ENCODE results near the gene STAT5A.

Gene STAT5A

DNA sequence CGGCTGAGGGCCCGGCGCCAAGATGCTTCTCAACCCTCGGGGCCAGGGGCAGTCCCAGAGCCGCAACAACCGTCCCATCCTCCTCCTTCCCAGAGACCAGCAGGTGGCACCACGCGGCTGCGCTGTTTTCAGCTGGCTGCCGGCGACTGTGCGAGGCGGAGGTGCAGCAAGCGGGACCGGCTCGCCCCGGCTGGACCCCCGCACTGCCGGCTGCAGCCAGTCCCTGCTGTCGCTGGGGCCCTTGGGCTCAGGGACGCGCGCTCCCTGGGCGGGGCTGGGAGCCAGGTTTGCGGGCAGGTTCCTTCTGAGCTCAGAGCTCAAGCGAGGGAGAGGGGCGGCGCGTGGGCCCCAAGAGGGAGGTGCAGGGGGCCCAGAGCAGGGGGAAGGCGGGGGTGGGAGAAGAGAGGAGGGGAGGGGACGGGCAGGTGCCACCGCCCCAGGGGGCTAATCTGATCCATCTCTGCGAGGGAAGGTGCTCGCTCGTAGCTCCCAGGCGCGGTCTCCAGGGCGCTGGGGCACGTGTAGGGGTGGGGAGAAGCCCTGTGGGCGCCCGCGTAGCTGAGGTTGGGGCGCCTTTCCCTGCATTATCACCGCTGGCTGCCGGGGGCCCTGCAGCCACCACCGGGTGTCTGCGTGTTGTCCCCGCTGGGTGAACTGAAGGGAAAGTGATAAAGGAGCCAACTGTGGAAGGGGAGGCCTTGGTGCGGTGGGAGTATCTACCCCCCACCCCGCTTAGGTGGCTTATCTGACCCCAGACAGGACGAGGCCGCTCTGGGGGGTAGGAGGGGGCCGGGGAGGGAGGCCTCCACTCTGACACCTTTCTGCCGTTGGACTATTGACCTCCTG, 24.2 kb downstream of the STAT5A start:
- Histone ChIP-seq H2AFZ (ENCODE audit: low read depth, low read length) (peak overlapping the region; percentile 78; the same call in 1 of the 2 replicates), H3K27ac (ENCODE audit: low read length) (no peak overlapping the region), H4K20me1 (ENCODE audit: insufficient read depth, low read length) (peaks cover 8% of the 10 kb centered on the region; the same call in 1 of the 2 replicates), H3K36me3 (ENCODE audit: insufficient read depth, low read length) (peaks cover 22% of the 10 kb centered on the region; the same call in 1 of the 2 replicates), H3K27me3 (ENCODE audit: insufficient read depth, low read length, poor library complexity) (no peaks in the 10 kb centered on the region), H3K4me2 (ENCODE audit: insufficient read depth, low read length) (peak overlapping the region; percentile 91), H3K79me2 (ENCODE audit: insufficient read depth, low read length) (no peaks in the 10 kb centered on the region), H3K4me3 (ENCODE audit: low read depth in 1 of 2, low read length in 2 of 2) (peak overlapping the region in 1 of 2 experiments; percentile 56; a peak in 3 of 4 replicates), H3K4me1 (ENCODE audit: insufficient read depth, low read length) (peaks cover 17% of the 10 kb centered on the region), H3K9ac (ENCODE audit: low read depth, low read length) (peak overlapping the region; percentile 36), H3K9me3 (ENCODE audit: insufficient read depth, low read length, severe bottlenecking) (no peaks in the 10 kb centered on the region)
- peak; percentile 87 for ATAC-seq (ENCODE audit: insufficient read depth, low read depth)
- peak; percentile 82 for DNase-seq
- TF ChIP-seq EZH2 (IDR thresholded peaks at IDR 0.05; ENCODE audit: borderline replicate concordance, low read depth, low read length, severe bottlenecking), result no peak
- TF ChIP-seq, protein P1, sequence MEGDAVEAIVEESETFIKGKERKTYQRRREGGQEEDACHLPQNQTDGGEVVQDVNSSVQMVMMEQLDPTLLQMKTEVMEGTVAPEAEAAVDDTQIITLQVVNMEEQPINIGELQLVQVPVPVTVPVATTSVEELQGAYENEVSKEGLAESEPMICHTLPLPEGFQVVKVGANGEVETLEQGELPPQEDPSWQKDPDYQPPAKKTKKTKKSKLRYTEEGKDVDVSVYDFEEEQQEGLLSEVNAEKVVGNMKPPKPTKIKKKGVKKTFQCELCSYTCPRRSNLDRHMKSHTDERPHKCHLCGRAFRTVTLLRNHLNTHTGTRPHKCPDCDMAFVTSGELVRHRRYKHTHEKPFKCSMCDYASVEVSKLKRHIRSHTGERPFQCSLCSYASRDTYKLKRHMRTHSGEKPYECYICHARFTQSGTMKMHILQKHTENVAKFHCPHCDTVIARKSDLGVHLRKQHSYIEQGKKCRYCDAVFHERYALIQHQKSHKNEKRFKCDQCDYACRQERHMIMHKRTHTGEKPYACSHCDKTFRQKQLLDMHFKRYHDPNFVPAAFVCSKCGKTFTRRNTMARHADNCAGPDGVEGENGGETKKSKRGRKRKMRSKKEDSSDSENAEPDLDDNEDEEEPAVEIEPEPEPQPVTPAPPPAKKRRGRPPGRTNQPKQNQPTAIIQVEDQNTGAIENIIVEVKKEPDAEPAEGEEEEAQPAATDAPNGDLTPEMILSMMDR (IDR thresholded peaks at IDR 0.05; ENCODE audit: borderline replicate concordance, extremely low read depth, low read length, poor library complexity, severe bottlenecking), result peak; percentile 89

DNA sequence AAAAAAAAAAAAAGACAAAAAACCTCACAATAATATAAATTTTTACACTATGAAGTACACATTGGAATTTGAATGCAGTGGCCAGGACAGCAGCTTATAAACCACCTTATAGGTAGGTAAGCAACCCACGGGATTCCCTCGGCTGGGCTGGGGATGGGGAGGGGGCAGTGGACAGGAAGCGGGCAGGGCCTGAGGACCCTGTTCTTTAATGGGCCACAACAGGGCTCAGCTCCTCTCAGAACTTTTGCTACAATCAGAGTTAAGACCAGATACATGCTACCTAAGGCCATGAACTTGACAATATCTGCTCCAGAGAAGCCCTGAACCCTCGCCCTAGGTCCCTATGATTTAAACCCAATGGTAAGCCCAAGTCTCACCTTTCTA, 25.1 kb downstream of the STAT5A start:
- no peak for DNase-seq
- H3K27me3 ChIP-seq (ENCODE audit: insufficient read depth, low read length, poor library complexity), result no peaks in the 10 kb centered on the region
- H3K4me3 ChIP-seq (ENCODE audit: low read depth in 1 of 2, low read length in 2 of 2), result no peak overlapping the region
- H4K20me1 ChIP-seq (ENCODE audit: insufficient read depth, low read length), result peaks cover 8% of the 10 kb centered on the region; the same call in 1 of the 2 replicates
- H3K9ac ChIP-seq (ENCODE audit: low read depth, low read length), result no peak overlapping the region
- H3K36me3 ChIP-seq (ENCODE audit: insufficient read depth, low read length), result peaks cover 22% of the 10 kb centered on the region; the same call in 1 of the 2 replicates
- no peak overlapping the region for H3K4me2 ChIP-seq (ENCODE audit: insufficient read depth, low read length)
- no peaks in the 10 kb centered on the region for H3K79me2 ChIP-seq (ENCODE audit: insufficient read depth, low read length)
- peaks cover 17% of the 10 kb centered on the region for H3K4me1 ChIP-seq (ENCODE audit: insufficient read depth, low read length)
- no peak for ATAC-seq (ENCODE audit: insufficient read depth, low read depth)
- no peaks in the 10 kb centered on the region for H3K9me3 ChIP-seq (ENCODE audit: insufficient read depth, low read length, severe bottlenecking)
- TF ChIP-seq, protein P1 (IDR thresholded peaks at IDR 0.05; ENCODE audit: borderline replicate concordance, extremely low read depth, low read length, poor library complexity, severe bottlenecking), result no peak
- TF ChIP-seq EZH2 (IDR thresholded peaks at IDR 0.05; ENCODE audit: borderline replicate concordance, low read depth, low read length, severe bottlenecking), result no peak
- H2AFZ ChIP-seq (ENCODE audit: low read depth, low read length), result no peak overlapping the region
- H3K27ac ChIP-seq (ENCODE audit: low read length), result no peak overlapping the region

DNA sequence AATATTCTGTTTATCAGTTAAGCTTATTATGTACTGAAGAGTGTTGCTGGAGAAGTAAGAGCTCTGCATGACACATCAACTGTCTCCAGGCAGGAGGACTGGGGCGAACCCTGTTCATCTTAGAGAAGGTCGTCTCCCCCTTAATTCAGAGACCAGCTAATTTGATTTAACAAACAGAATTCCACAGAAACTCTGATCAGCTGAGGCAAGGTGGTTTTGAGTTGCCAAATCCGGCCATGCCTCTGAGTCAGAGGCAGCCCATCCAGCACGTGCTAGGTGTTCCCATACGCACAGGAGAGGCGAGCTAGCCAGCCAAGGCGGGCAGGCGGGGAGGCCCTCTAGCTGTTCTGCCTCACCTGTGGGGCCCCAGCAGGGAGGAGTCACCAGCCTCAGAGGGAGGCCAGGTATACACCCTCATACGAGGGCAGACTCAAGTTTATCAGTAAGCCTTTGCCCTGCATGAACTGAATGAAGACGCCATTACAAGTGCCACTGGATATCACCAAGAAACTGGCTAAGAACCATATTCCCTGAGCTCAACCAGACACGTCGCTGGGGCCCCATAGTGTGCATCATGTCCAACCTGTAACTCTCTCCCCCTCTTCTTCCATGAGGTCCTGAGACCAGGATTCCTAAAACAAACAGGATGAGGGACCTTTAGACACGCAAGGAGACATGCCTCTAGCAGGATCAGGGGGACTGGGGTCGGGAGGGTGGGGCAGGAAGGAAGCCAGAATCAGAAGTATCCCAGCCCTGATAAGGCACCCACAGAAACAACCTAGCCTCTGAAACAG, 25.7 kb downstream of the STAT5A start:
- no peaks in the 10 kb centered on the region for H3K79me2 ChIP-seq (ENCODE audit: insufficient read depth, low read length)
- no peak for DNase-seq
- H3K4me2 ChIP-seq (ENCODE audit: insufficient read depth, low read length), result no peak overlapping the region
- H4K20me1 ChIP-seq (ENCODE audit: insufficient read depth, low read length), result peaks cover 8% of the 10 kb centered on the region; the same call in 1 of the 2 replicates
- H3K4me1 ChIP-seq (ENCODE audit: insufficient read depth, low read length), result peaks cover 17% of the 10 kb centered on the region
- H3K9ac ChIP-seq (ENCODE audit: low read depth, low read length), result no peak overlapping the region
- no peak overlapping the region for H3K4me3 ChIP-seq (ENCODE audit: low read depth in 1 of 2, low read length in 2 of 2)
- H3K36me3 ChIP-seq (ENCODE audit: insufficient read depth, low read length), result peaks cover 22% of the 10 kb centered on the region; the same call in 1 of the 2 replicates
- H2AFZ ChIP-seq (ENCODE audit: low read depth, low read length), result no peak overlapping the region
- no peaks in the 10 kb centered on the region for H3K27me3 ChIP-seq (ENCODE audit: insufficient read depth, low read length, poor library complexity)
- no peak for TF ChIP-seq EZH2 (IDR thresholded peaks at IDR 0.05; ENCODE audit: borderline replicate concordance, low read depth, low read length, severe bottlenecking)
- TF ChIP-seq, protein P1 (IDR thresholded peaks at IDR 0.05; ENCODE audit: borderline replicate concordance, extremely low read depth, low read length, poor library complexity, severe bottlenecking), result no peak
- H3K27ac ChIP-seq (ENCODE audit: low read length), result no peak overlapping the region
- no peaks in the 10 kb centered on the region for H3K9me3 ChIP-seq (ENCODE audit: insufficient read depth, low read length, severe bottlenecking)
- ATAC-seq (ENCODE audit: insufficient read depth, low read depth), result no peak

Data from DND-41 (cell line).